ENCODE results near the gene VAPA. TPM values are rescaled to one million over a fixed set of nuclear protein-coding genes. Genes with fewer than 3 reads are reported as not detected.

The VAPA gene
- total and polyA plus RNA-seq, 2 of the 4 experiments (the other 2 are of a cell fraction): 199 to 206 TPM

DNA sequence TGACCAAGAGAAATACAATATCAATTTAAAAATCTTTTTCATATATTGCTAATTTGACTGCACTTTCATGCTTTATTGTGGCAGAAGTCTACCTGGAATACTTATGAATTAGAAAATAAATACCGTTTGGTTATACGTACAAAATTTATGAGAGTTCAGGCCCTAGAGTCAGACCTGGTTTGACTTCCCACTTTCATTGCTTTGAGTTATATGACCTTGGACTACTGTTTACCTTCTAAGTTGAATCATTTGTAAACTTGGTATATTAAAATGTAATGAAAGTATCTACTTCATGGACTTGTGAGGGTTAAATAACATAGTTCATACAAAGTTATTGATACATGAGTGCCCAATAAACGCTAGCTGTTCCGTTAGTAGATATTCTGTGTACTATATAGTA is 12.0 kb downstream of the VAPA start:
- Histone ChIP-seq H2BK5ac (ENCODE audit: low read depth, low read length, poor library complexity, severe bottlenecking) (no peak overlapping the region), H4K5ac (ENCODE audit: low read depth, low read length) (no peak overlapping the region), H3K56ac (ENCODE audit: extremely low read depth, insufficient read depth, low read length) (no peak overlapping the region), H2BK20ac (ENCODE audit: low read depth, low read length) (no peak overlapping the region), H3K9me3 (ENCODE audit: control insufficient read depth, insufficient read depth, low read length) (no peaks in the 10 kb centered on the region), H2AK9ac (replicated peaks; ENCODE audit: low read depth, low read length, poor library complexity) (no peak overlapping the region), H3K4me3 (ENCODE audit: insufficient read depth, low read depth, low read length) (no peak overlapping the region), H3K9ac (ENCODE audit: low read depth, low read length) (no peak overlapping the region), H3K27ac (ENCODE audit: insufficient read depth, low read length) (no peak overlapping the region), H3K23ac (ENCODE audit: low read depth, low read length) (no peak overlapping the region), H2AFZ (replicated peaks; ENCODE audit: low read length, poor library complexity) (no peak overlapping the region), H3K4ac (ENCODE audit: low read depth, low read length) (no peak overlapping the region), H3K27me3 (ENCODE audit: control insufficient read depth, insufficient read depth, low read length) (no peaks in the 10 kb centered on the region), H3K4me1 (ENCODE audit: control insufficient read depth, insufficient read depth, low read length) (peaks cover 5% of the 10 kb centered on the region), H2BK15ac (ENCODE audit: low read depth, low read length) (no peak overlapping the region), H4K8ac (ENCODE audit: low read depth in 2 of 2, low read length in 2 of 2) (no peak overlapping the region), H4K20me1 (ENCODE audit: insufficient read depth, low read length) (peaks cover 94% of the 10 kb centered on the region), H3K79me1 (ENCODE audit: low read depth in 1 of 2, low read length in 2 of 2) (peaks cover 0 to 48% of the 10 kb centered on the region in 2 experiments; a peak in 2 of 4 replicates), H2BK120ac (ENCODE audit: low read depth, low read length) (no peak overlapping the region), H2AK5ac (ENCODE audit: low read depth, low read length) (no peak overlapping the region), H3K14ac (replicated peaks; ENCODE audit: low read depth, low read length) (no peak overlapping the region), H3K9me1 (ENCODE audit: insufficient read depth, low read length) (peaks cover 16% of the 10 kb centered on the region), H3K4me2 (ENCODE audit: low read depth, low read length) (0 out of 2 replicates have a peak overlapping the region, but pooled peaks have one; percentile 16), H3K18ac (ENCODE audit: low read depth, low read length) (no peak overlapping the region), H4K91ac (ENCODE audit: insufficient read depth, low read depth, low read length) (no peak overlapping the region), H3K36me3 (ENCODE audit: control insufficient read depth, insufficient read depth, low read length) (no peaks in the 10 kb centered on the region)
- no peak for ATAC-seq (ENCODE audit: low read depth)
- no peak for DNase-seq
- dilution Hi-C loops (cut with HindIII; ENCODE audit: low sequenced_read_pairs, unreplicated experiment): no loop called here
- TF ChIP-seq RCOR1 (IDR thresholded peaks at IDR 0.05; ENCODE audit: insufficient replicate concordance, low read length): no peak
- TF ChIP-seq RAD21 (IDR thresholded peaks at IDR 0.05; ENCODE audit: low read length): no peak
- TF ChIP-seq RFX5 (IDR thresholded peaks at IDR 0.05; ENCODE audit: low read depth, low read length): no peak
- TF ChIP-seq CEBPB (IDR thresholded peaks at IDR 0.05; ENCODE audit: low read depth, low read length): no peak
- TF ChIP-seq MAFK (IDR thresholded peaks at IDR 0.05; ENCODE audit: low read depth, low read length): no peak
- TF ChIP-seq NFE2L2 (IDR thresholded peaks at IDR 0.05; ENCODE audit: low read depth, low read length): no peak
- TF ChIP-seq, protein P1, sequence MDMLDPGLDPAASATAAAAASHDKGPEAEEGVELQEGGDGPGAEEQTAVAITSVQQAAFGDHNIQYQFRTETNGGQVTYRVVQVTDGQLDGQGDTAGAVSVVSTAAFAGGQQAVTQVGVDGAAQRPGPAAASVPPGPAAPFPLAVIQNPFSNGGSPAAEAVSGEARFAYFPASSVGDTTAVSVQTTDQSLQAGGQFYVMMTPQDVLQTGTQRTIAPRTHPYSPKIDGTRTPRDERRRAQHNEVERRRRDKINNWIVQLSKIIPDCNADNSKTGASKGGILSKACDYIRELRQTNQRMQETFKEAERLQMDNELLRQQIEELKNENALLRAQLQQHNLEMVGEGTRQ (IDR thresholded peaks at IDR 0.05; ENCODE audit: low read depth, low read length): no peak
- no peak for TF ChIP-seq BHLHE40 (IDR thresholded peaks at IDR 0.05; ENCODE audit: low read depth, low read length)
- no peak for TF ChIP-seq SMC3 (IDR thresholded peaks at IDR 0.05; ENCODE audit: low read depth, low read length)
- TF ChIP-seq CHD1 (IDR thresholded peaks at IDR 0.05; ENCODE audit: low read depth, low read length): no peak
- no peak for TF ChIP-seq FOS (IDR thresholded peaks at IDR 0.05; ENCODE audit: low read depth, low read length)
- TF ChIP-seq MXI1 (IDR thresholded peaks at IDR 0.05; ENCODE audit: borderline replicate concordance, low read depth, low read length): no peak
- TF ChIP-seq, protein P2, sequence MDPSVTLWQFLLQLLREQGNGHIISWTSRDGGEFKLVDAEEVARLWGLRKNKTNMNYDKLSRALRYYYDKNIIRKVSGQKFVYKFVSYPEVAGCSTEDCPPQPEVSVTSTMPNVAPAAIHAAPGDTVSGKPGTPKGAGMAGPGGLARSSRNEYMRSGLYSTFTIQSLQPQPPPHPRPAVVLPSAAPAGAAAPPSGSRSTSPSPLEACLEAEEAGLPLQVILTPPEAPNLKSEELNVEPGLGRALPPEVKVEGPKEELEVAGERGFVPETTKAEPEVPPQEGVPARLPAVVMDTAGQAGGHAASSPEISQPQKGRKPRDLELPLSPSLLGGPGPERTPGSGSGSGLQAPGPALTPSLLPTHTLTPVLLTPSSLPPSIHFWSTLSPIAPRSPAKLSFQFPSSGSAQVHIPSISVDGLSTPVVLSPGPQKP (IDR thresholded peaks at IDR 0.05; ENCODE audit: borderline replicate concordance, low read depth, low read length): no peak
- TF ChIP-seq POLR2A (IDR thresholded peaks at IDR 0.05; ENCODE audit: low read depth, low read length): no peak
- TF ChIP-seq, protein P3, sequence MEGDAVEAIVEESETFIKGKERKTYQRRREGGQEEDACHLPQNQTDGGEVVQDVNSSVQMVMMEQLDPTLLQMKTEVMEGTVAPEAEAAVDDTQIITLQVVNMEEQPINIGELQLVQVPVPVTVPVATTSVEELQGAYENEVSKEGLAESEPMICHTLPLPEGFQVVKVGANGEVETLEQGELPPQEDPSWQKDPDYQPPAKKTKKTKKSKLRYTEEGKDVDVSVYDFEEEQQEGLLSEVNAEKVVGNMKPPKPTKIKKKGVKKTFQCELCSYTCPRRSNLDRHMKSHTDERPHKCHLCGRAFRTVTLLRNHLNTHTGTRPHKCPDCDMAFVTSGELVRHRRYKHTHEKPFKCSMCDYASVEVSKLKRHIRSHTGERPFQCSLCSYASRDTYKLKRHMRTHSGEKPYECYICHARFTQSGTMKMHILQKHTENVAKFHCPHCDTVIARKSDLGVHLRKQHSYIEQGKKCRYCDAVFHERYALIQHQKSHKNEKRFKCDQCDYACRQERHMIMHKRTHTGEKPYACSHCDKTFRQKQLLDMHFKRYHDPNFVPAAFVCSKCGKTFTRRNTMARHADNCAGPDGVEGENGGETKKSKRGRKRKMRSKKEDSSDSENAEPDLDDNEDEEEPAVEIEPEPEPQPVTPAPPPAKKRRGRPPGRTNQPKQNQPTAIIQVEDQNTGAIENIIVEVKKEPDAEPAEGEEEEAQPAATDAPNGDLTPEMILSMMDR (conservative IDR thresholded peaks at IDR 0.05; ENCODE audit: low read depth, low read length): no peak
- no TSS peak for BruUV-seq (replicated peaks)
- intact Hi-C loops (cut with micrococcal nuclease): loop anchor here (5.0 kb wide), 1 partner anchor 333 kb away; no protein-coding TSS in a partner anchor
- no CpG with 5 or more reads among the region's 4 CpGs for WGBS, 2 experiments (ENCODE audit: extremely low coverage in 2 of 2, insufficient read length in 1 of 2)
- ChIA-PET CTCF (no interaction called here), POLR2A (ENCODE audit: unreplicated experiment) (no interaction called here)
- in situ Hi-C loops (cut with MboI; ENCODE audit: low sequenced_read_pairs): loop anchor here (25.0 kb wide), 1 partner anchor 213 kb away; the partner anchor contains the start of gene RAB31

Measured in IMR-90 (cell line).